ENCODE data around the gene SASH3.

SASH3 gene

DNA sequence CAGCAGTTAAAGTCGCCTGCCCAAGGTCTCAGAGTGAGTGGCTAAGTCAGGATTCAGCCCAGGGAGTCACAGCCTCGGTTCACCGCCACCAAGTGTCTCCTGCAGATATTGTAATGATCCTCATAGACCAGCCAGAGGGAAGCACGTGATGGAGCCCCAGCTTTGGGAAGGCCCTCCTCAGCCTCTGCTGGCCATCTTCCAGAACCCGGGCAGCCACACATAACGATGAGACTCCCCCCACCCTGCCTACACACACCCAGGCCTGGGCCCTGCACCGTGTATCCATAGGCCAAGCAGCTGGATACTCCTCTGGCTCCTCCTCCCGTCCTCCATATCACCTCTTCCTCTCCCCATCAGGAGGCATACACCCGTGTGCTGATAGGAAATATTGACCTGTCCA is 19.6 kb upstream of the SASH3 start:
- no peak for DNase-seq

DNA sequence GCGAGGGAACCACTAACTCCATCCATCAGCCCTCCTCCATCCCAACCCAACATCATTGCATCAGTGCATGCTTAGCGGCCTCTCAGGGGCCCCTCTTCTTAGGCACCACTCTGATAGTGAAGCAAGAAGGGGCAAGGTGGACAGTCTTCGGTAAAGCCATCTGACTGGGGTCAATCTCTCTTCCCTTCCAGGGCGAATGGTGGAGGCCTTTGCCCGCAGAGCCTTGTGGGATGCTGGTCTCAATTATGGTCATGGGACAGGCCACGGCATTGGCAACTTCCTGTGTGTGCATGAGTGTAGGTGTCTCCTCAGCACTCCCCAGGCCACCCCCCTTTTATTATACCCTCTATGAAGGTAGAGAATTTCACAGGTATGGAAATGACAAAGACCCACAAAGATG is 18.8 kb upstream of the SASH3 start:
- no peak for DNase-seq

DNA sequence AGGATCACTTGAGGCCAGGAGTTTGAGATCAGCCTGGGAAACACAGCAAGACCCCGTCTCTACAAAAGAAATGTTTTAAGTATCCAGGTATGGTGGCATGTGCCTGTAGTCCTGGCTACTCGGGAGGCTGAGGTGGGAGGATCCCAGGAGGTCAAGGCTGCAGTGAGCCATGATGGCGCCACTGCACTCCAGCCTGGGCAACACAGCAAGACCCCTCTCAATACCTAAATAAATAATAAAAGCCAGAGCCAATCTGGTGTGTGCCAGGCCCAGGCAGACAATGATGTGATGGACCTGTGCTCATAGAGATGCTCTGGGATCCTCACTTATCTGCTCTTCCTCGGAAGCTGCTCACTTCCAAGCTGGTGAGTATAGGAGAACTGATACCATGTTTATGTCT is 18.2 kb upstream of the SASH3 start:
- no peak for DNase-seq

DNA sequence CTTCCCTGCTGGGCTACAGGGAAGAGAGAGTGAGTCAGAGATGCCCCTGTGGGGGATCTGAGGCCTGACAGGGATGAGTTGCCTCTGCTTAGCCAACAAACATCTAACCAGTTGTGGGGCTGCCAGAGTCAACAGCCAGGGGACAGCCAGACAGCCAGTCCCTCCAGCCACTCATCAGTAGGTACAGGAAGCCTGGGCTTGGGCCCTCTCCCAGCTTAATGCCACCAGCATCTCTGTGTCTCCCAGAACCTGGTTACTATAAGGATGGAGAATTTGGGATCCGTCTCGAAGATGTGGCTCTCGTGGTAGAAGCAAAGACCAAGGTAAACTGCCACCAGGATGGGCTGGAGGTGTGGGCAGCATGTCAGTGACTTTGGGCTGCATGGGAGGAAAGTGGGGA is 17.3 kb upstream of the SASH3 start:
- no peak for DNase-seq

DNA sequence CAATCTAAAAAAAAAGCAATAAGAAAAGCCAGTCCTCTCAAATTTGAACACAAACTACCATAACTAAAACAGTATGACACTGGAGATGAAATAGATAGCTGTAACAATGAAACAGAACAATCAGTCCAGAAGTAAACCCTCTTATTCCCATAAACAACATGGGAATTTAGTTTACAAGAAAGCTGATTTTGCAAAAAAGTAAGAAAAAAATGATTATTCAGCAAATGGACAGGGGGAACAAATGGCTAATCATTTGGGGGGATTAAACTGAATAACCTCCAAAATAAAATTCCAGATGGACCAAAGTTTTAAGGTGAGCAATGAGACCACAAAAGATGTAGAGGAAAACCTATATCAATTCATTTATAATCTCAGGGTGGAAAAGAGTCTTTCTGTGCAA is 16.1 kb upstream of the SASH3 start:
- DNase-seq = no peak

DNA sequence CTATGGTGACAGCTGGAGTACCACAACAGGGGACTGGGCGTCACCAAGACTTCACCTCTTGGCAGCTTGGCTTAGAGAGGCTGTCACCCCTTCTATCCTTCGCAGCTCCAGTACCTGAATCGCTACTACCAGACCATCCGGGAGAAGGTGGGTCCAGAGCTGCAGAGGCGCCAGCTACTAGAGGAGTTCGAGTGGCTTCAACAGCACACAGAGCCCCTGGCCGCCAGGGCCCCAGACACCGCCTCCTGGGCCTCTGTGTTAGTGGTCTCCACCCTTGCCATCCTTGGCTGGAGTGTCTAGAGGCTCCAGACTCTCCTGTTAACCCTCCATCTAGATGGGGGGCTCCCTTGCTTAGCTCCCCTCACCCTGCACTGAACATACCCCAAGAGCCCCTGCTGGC is 11.6 kb upstream of the SASH3 start:
- no peak for DNase-seq

DNA sequence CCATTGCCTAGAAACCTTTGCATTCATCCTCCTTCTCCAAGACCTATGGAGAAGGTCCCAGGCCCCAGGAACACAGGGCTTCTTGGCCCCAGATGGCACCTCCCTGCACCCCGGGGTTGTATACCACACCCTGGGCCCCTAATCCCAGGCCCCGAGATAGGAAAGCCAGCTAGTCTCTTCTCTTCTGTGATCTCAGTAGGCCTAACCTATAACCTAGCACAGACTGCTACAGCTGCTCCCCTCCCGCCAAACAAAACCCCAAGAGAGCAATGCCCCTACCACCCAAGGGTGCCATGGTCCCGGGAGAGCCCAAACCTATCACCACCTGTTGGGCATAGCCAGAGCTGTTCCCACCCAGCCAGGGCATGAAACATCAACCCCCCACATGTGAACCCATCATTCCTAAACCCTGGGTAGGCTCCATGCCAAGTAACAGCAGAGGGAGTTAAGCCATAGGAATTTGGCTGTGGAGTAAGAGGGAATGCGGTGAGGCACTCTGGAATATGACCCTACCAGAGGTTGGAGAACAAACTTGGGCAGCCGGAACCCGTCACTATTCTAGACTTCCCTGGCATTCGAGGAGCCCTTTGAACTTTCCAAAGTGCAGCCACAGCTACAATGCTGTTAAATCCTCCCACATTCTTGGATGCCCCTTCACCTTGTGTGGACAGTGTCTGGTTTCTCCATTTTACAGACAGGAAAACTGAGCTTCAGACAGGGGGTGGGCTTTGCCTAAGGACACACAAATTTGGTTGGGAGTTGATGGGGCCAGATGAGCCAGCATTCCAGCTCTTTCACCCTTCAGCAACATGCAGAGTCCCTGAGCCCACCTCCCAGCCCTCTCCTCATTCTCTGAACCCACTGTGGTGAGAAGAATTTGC is 10.9 kb upstream of the SASH3 start:
- no peak for DNase-seq

DNA sequence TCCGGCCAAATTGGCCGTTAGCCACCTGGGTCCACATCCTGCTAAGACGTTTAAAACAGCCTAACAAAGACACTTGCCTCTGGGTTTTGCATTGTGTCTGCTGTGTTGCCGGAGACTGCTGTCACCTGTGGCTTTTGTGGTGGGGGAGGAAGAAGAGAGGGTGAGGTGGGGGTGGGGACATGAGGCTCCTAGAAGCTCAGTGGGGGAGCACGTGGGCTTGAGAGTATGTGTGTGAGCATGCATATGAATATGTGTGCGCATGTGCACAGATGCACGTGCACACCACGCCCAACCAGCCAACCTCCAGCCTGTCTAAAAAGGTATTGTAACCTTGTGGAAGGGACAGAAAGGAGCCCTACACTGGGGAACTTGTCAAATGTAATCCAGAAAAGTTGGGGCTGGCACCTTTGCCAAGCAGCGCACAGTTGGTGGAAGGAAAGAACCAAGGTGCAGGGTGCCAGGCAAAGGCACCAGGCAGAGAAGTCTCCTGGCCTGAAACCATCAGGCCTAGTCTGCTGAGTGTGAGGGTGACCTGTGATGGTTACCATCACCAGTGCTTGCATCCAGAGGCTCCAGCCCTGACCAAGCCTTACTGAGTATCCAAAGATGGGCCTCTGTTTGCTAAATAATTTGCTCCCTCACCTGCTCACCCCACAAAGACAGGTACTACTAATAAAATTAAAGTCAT is 10.1 kb upstream of the SASH3 start:
- DNase-seq = no peak

DNA sequence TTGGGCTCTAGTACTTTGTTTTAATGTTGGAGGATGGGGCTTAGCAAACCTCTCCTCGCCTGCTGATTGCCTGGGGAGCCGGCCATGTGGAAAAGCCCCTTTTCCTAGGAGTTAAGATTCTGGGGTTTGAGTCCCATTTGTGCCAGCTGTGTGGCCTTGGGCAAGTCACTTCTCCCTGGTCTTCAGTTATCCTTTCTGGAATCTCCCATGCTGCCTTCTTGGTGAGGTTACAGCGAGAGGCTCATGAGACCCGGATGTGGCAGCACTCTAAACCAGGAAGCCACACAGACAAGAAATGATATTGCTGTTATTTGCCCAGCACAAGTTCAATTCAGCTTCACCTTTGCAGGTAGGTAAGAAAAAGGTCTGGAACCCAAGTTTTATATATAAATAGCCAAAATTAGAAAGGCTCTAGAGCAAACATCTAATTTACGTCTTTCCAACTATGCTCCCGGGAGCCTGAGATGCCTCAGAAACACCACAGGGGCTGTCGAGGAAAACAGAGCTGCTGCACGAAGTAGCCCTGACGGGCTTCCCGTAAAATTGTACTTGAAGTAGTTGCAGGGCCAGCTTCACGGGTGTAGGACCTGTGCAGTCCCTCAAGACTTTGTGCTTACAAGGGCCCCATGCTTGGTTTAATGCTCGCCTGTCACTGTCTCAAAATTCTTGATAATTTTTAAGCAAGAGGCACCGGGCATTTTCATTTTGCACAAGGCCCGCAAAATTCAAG is 8.3 kb upstream of the SASH3 start:
- DNase-seq = no peak

DNA sequence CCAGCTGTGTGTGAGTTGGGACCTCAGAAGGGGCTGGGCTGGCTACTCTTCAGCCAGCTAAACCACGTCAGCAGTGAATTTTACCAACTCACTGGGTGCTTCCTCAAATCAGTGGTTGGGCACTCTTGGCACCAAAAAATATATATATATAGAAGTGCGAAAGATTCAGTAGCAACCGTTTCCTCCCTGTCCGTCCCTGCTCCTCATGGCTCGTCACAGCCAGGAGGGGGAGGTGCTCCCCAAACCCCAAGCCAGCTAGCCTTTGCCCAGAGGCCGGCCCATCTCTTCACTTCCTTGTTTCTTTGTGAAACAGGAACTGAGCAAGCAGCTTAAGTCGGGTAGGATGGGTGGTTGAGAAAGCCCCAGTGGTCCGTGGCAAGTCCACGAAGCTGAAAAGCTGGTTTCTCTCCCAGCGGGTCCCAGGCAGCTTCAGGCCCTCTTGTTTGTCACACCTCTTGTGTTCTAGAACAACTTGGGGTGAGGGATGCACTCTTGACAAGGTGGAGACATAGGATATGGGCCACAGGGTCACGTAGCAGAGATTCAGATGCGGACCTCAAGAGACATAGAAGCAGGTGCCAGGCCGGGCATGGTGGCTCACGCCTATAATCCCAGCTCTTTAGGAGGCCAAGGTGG is 6.8 kb upstream of the SASH3 start:
- no peak for DNase-seq

DNA sequence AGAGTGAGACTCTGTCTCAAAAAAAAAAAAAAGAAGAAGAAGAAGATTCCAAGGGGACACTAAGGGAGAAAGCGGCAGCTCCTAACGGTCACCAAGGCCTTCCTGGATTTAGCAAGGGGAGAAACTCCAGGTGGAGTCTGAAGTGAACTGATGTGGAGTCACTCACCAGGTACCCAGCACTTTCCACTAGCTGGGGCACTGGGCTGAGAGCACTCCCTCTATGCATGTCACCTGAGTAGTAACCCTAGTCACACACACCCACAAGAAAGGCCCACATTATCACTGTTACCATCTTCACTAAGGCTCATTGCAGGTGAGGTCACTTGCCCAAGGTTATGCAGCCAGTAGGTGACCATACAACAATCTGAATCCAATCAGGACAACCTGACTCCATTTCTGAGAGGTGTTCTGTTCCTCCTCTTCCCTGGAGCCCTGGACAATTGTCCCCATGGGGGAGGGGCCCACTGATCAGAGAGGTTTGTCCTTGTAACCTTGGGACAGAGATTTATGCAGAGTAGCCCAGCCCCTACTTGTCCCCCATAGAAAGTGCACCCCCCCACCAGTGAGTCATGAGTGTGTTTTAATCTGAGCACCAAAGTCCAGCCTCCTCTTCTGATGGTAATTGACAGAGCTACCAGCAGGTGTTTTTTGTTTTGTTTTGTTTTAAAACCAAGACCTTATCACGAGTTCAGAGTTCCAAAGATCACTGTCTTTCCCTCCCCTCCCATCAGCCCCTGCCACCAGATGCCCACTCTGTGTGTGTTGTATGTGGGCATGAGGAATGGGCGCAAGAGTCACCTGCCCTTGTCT is 5.9 kb upstream of the SASH3 start:
- DNase-seq = no peak

DNA sequence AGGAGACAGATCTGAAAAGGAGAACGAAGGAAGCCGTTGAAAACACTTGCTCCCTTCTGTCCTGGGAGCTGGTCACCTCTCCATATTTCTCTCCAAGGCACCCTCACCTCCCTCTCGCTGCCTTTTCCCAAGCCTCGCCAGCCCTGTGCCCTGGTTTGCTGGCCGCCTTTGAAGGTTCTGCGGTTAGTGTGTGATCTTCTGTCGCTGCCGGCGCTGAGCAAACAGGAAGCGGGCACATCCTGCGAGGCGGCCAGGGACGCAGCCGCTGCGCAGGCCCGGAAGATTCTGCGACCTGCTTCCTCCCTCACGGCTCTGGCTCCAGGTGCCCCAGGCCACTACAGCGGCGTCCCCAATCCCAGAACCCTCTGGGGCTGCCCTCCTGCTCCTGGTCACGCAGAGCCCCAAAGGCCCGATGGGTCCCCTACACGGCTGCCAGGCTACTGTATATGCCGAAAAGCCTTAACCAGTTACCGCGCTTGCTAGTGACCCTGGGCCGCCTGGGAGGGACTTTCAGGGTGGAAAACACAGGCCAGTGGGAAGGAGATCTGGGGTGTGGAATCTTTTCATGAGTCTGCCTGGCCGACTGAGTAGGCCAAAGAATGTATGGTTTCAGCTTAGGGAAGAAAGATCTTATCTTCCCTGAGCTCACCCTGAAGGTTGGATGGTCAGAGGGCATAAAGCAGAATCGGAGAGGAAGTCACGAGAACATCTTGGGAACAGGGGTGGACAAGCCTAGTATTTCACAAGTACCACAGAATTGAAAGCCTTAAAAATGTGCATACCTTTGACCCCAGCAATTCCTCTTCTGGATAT is 2.3 kb upstream of the SASH3 start:
- DNase-seq = no peak

DNA sequence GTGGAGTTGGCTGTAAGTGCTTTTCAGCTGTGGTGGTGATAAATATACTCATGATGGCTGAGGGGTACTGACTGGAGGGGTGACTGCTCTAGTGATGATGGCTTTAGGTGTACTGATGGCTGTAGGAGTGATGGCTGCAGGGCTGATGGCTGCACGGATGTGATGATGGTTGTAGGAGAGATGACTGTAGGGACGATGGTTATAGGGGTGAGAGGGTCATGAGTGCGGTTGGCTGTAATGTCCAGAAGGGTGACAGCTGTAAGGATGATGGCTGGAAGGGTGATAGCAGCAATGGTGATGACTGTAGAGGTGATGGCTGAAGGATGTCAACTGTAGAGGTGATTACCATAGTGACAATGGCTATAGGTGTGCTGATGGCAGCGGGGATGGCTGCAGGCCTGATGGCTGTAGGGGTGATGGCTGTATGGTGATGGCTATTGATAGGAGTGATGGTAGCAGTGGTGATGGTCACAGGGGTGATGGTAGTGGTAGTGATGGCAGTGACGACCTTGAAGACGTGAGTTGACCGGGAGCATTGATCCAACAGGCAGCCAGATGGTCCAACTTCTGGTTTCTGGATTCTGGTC is 570 bp upstream of the SASH3 start:
- DNase-seq = no peak

DNA sequence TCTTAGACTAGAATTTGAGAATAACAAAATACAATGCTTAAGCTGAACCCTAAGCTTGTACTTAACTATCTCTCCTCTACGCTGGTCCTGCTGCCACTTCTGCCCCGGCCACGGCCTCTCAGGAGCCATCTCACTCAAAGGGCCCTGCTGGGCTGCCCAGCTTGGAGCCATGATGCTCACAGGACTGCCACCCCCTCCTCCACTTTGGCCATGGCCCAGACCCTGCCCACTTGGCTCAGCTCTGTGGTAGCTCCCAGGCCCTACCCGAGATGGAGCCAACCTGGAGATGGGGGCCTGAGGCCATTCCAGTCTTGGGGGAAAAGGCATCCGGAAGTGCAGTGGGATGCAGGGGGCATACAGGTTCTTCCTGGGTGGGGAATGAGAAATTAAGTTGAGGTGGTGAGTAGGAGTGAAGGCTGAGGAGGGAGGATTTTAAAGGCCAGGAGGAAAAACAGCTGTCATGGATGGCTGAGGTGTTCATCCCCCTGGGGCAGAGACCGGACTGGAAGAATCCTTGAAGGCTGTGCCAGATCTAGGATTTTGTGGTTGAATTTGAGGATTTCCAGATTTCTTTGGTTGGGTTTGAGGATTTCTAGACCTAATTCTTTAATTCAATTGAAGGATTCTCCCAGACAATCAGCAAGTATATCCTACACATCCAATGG is 824 bp downstream of the SASH3 start:
- no peak for DNase-seq

DNA sequence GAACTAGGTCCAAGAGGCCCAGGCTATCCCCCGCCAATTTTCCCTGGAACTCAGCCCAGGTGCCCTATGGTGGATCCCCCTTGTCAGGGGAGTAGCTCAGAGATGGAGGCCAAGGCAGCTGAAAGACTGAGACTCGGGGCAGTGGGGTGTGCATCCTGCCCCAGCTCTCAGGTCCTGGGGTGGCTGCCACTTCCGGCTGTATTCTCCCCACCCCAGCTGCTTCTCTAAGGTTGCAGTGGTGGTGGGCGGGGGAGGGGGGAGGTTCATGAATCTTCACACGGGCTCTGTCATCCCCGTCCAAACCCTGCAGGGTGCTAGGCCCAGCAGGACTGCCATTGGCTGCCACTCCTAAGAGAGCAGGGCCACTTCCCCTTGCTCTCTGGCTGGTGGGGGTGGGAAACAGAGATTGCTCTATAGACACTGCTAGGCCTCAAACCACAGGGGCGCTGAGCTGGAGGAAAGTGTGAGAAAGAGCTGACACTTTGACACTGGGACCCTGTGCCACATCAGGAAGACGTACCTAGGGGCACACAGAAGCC is 1.5 kb downstream of the SASH3 start:
- no peak for DNase-seq

DNA sequence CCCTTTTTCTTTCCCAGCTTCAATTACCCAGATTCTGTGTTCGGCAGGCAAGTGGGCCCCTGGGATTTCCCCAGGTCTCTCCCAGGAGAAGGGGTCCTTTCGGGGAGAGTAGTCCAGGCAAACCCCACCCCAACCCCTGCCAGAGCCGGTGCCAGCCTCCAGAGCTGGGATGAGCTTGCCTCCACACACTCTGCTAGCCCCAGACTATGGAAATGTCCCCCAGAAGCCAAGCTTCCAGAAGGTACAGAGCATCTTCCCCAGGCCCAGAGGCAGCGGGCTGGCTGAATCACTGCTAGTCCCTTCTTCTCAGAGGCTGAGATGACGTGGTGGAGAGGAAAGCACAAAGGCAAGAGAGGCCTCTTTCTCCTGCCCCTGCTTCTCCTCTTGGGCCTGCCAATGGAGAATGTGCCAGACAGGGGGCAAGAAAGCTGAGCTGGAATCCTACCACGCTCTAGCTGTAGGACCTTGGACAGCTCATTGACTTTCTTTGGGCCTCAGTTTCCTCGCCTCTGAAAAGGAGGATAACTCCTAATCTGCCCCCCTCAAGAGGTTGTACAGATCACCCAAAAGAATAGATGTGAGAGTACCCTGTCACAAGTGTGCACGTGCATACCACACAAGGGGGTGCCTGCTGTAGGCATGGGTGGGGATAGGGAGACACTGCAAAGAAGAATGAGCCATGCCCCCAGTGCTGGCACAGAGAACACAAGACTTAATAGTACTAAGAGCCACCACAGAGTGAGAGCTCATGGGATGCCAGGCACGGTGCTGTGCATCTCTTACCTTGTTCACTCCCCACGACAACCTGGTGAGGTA is 2.1 kb downstream of the SASH3 start:
- DNase-seq = no peak

DNA sequence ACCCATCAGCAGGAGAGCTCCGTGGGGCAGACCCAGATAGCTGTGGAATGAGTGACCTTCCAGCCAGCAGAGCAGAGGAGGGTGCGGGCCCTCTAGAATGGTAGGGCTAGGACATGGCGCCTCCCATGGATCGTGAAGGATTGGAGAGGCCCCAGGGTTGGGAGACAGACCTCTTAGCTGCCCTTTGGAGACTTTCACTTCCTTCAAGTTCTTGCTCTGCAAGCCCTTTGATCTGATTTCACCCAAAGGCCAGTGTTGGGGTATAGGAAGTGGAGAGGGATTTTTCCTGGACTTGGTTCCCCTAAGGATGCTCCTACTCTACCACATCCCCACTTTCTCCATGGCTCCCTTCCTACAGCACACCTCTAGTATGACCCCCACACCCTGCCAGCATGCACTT is 3.0 kb downstream of the SASH3 start:
- no peak for DNase-seq

DNA sequence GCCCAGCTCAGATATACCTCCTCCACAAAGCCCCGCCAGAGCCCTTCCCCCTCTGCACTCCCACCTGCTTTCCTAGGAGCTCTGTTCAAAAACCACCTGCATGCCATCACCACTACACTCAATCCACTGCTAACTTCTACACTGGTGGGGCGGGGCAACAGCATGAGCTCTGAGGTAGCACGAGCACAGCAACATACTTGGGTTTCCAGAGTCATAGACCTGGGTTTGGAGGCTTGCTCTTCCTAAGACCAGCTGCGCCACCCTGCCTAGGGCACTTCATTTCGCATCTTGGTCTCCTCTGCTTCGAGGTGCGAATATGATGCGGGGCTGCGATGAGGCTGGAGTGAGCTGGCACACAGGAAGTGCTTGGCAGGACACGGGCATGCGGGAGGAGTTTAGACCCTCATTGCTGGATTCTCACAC is 3.6 kb downstream of the SASH3 start:
- no peak for DNase-seq

DNA sequence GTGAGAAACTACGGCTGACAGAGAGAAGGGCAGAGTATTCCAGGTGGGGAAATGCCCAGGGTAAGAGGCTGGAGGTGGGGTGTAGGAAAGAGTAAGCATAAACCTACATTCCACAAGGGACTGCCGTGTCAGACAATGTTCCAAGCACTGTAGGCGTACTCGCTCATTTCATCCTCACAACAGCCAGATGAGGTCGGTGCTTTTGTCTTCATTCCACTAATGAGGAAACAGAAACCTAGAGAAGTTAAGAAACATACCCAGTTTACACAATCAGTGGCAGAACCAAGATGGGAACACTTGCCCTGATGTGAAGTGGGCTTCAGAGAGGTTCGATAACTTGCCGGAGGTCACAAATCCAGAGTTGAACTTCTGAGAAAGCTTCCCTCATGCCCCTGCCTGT is 4.6 kb downstream of the SASH3 start:
- DNase-seq = no peak

Data from NCI-H2171 (cell line).